HG02970 (cell line): ENCODE data around the gene ALDOA.
"Not testable (repeated sequence)": the region's sequence is repeated elsewhere in the genome, so short reads cannot be mapped to it uniquely, and the experiment has no call there.

ENCODE experiments used
- ATAC-seq: cut with Tn5 transposase; IDR thresholded peaks from one replicate; pipeline ENCODE4 v1.9.1; 2021; ENCODE audit warnings: mild to moderate bottlenecking, moderate library complexity, moderate number of reproducible peaks; ENCODE audit not compliant: unreplicated experiment, low FRiP score

The ALDOA gene

DNA sequence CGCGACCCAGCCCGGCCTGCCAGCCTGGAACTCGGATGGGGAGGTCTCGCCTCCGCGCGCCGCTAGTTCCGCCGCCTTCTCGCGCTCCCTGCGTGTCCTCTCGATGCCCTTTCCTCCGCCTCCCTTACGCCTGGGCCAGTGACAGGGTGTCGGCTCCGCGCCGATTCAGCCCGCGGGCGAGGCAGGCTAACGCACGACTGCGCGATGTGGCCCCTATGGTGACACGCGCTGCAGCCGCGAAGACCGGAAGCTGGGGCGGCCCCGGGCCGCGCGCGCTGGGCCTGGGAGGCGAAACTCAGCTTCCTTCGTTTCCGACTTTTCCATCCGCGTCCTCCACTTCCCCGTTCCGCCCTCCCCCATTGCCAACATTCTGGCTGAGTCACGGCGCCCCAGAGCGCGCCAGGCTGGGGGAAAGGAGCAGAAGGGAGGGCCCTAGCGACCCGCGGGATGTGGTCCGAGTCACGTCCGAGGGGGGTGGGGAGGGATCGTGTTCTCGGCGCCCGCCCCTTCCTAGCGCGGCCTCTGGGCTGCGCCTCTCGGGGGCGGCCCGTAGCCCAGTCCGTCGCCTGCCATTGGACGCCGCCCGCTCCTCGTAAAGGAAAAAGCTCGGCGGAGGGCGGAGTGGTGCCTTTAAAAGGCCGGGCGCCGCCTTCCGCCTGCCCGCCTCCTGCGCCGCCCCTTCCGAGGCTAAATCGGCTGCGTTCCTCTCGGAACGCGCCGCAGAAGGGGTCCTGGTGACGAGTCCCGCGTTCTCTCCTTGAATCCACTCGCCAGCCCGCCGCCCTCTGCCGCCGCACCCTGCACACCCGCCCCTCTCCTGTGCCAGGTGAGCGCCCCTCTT, at the start of gene ALDOA:
TSS of gene ALDOA (plus strand) at position 659 of the 841 bp plus-strand sequence. CDS start 1,138 bp downstream, outside the sequence.
- ATAC-seq, result peak; percentile 70

- ATAC-seq, result no peak
Observed at GRCh38 chr16:30016555-30017276, 48.8 kb upstream of the ALDOA start.

- no peak for ATAC-seq
Observed at GRCh38 chr16:30017277-30017656, 48.3 kb upstream of the ALDOA start.

GRCh38 chr16:30017937-30018336, 47.6 kb upstream of the ALDOA start:
- ATAC-seq, result not testable (repeated sequence)

- ATAC-seq, result no peak
Observed at GRCh38 chr16:30018731-30019158, 46.8 kb upstream of the ALDOA start.

DNA sequence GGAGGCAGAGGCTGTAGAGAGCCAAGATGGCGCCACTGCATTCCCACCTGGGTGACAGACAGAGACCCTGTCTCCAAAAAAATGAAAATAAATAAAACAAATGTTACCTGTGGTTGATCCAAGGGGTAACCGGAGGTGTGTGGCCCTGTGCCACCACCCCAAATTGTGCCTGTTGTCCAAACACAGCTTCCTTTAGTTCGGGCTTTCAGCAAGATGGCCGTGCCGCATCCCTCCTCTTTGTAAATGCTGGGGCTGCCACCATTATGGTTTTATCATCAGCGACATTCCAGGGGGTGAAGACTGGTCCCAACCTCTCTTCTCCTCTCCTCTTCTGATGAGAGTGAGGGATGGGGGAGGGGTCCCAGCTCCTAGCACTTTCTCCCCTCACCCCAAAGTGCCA, 42.7 kb upstream of the ALDOA start, which contains the start of gene C16orf92:
TSS of gene C16orf92 (plus strand) at position 312 of the 400 bp plus-strand sequence. CDS start 143 bp downstream, outside the sequence.
- no peak for ATAC-seq

DNA sequence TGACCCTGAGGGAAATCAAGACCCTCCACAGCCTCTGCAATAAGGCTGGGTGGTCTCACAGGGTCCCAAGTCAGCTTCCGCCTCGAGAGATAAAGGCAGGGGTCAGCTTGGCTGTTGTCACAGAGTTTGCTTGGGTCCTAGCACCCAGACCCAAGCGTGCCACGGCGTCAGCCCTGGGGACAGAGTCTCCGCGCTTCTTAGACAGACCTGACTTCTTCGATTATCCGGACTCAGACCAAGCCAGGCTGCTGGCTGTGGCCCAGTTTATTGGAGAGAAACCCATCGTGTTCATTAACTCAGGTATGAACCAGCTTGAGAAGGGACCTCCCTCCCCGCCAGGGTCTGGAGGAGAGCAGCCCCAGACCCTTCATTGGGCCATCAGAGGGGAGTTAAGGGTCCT, 42.0 kb upstream of the ALDOA start:
- ATAC-seq, result no peak

DNA sequence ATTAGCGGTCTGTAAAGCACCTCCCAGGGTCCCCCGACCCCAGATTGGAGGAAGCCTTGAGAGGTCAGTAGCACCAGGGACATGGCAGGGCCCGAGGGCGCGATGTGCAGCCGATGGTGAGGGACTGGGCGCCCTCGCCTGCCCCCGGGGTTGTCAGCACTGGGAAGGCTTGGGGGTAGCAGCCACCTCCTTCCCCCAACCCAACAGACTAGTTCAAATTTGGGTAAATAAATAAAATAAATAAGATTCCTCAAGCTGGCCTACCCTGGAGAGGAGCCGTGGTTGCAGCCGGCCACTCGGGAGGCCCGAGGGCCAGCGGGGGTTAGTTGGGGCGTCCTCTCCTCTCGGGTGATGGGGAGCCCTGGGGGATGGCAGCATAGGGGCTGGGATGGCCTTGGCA, 41.1 kb upstream of the ALDOA start:
- ATAC-seq, result no peak

GRCh38 chr16:30025156-30025555, 40.4 kb upstream of the ALDOA start:
- no peak for ATAC-seq

GRCh38 chr16:30025574-30025973, 40.0 kb upstream of the ALDOA start:
- no peak for ATAC-seq

DNA sequence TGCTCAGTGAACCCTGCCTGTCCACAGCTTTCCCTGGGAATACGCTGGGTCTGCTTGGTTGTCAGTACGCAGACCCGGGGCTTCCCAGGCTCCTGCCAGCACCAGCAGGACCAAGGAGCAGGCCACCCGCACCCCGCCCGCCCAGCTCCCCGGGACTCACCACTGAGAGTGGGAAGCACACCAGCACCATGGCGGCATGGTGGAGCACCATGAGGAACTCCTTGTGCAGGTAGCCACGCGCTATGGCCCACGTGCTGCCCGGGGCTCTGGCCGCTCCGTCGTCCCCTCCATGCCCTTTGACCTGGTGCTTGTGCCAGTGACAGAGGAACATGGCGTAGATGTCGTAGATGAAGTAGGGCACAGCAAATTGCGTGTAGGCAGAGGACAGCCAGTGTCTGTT, 39.1 kb upstream of the ALDOA start:
- ATAC-seq, result no peak

GRCh38 chr16:30027588-30028437, 37.7 kb upstream of the ALDOA start:
- no peak for ATAC-seq

DNA sequence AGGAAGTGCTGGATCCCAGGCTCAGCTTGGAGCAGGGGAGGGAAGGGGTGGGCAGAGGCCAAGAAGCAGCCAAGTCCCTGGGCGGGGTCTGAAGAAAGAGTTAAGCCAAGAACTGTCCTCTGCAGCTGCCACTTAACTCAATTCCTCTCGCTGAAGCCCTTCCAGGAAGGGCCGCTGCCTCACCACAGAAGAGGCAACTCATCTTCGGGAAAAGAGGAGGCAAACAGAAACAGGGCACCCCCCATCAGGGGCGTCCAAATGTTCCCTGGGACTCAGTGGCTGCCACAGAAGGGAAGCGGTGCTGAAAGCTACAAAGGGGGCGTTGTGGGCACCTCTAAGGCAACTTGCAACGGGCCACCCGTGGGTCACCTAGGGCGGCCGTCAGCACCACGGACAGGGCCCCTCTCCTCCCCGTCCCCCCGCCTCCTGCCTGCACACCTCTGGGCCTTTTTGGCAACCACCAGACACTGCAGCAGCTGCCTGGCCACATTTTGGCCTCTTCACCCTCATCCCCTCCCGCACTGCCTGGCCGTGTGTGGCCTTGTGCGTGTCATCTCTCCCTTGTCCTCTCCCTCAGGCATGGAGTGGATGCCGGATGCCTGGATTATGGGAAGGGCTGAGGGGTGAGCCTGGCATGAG, 37.0 kb upstream of the ALDOA start:
- no peak for ATAC-seq

DNA sequence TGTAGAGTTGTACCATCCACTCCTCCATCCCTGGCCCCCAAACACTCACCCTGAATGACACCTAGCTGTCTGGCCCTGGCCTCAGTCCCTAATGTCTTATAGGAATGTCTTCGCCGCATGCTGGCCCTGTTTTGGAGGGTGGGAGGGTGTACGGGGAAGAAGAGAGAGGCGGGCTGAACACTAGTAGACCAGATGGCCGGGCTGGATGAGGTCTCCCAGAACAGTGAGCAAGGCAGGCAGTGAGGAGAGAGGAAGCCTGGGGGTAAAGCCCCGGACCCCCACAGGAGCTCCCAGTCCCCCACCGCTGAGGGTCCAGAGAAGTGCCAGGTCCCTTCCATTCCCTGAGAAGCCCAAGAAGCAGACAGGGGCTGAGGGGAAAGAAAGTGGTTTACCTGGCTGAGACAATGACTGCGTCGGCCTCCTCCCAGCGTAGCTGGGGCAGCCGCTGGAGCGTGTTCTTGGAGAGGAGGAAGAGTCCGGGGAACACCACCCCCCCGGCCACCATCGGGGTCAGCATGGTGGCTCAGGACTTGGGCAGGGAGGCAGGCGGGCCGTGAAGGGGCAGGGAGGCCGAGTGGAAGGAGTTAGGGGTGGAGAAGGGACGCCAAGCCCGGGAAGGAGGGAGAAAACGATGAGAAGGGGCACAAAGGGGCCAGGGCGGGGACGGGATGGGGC, 35.4 kb upstream of the ALDOA start:
- ATAC-seq, result no peak

GRCh38 chr16:30030841-30031413, 34.6 kb upstream of the ALDOA start, which contains the start of gene TLCD3B:
TLCD3B (minus strand) TSS chr16:30031271; CDS start chr16:30030527, 744 bp downstream.
- no peak for ATAC-seq

- no peak for ATAC-seq
Observed at GRCh38 chr16:30031477-30031918, 34.1 kb upstream of the ALDOA start.

GRCh38 chr16:30032083-30032819, 33.3 kb upstream of the ALDOA start:
- ATAC-seq, result no peak

DNA sequence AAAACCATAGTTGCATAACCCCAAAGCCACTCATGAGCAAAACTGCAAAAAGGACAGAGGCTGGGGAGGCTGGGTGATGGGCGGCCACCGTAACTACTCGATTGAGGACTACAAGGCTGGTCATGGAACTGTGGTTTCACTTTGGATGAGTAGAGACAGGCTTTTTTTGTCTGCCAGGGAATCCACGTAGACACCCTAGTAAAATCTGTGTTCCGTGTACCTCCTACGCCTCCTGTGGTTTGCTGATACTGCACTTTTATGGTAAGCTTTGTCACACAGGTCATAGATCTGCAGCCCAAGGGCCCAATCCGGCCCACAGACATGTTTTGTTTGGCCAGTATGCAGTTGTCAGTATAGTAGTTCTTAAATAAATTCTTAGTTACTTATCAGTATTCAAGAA, 32.3 kb upstream of the ALDOA start:
- no peak for ATAC-seq
